BLaER1 (cell line): ENCODE measurements around the gene PCAT7.
"Not testable (repeated sequence)": the region's sequence is repeated elsewhere in the genome, so short reads cannot be mapped to it uniquely, and the experiment has no call there.

Experiments
- H3K27ac ChIP-seq: shearing (Covaris generic); formaldehyde crosslinking; 2 replicates; pipeline ENCODE4 v1.8.1; 2022
- H3K27me3 ChIP-seq: shearing (Covaris generic); formaldehyde crosslinking; 2 replicates; pipeline ENCODE4 v1.8.1; 2022
- H3K36me3 ChIP-seq: shearing (Covaris generic); formaldehyde crosslinking; 2 replicates; pipeline ENCODE4 v1.8.1; 2022
- H3K4me1 ChIP-seq: shearing (Covaris generic); formaldehyde crosslinking; 2 replicates; pipeline ENCODE4 v1.8.1; 2022
- H3K4me2 ChIP-seq: shearing (Covaris generic); formaldehyde crosslinking; 2 replicates; pipeline ENCODE4 v1.8.1; 2022
- H3K4me3 ChIP-seq: shearing (Covaris generic); formaldehyde crosslinking; 2 replicates; pipeline ENCODE4 v1.8.1; 2022
- H3K9ac ChIP-seq: shearing (Covaris generic); formaldehyde crosslinking; 2 replicates; pipeline ENCODE4 v1.8.1; 2022
- H3K9me3 ChIP-seq: shearing (Covaris generic); formaldehyde crosslinking; 2 replicates; pipeline ENCODE4 v1.8.1; 2022
- H4K20me1 ChIP-seq: shearing (Covaris generic); formaldehyde crosslinking; 2 replicates; pipeline ENCODE4 v1.8.1; 2022
- Cebpa-rat ChIP-seq: shearing (Covaris generic); IDR thresholded peaks from 2 replicates; pipeline ENCODE4 v1.8.1; 2022

The PCAT7 gene

GRCh38 chr9:94560237-94560636, 5.4 kb downstream of the PCAT7 start:
- no peak for TF ChIP-seq Cebpa-rat

GRCh38 chr9:94563548-94563947, 8.7 kb downstream of the PCAT7 start:
- no peak overlapping the region for H3K27ac ChIP-seq
- no peak overlapping the region for H3K4me3 ChIP-seq
- no peaks in the 10 kb centered on the region for H3K9me3 ChIP-seq
- no peaks in the 10 kb centered on the region for H3K36me3 ChIP-seq
- H3K4me2 ChIP-seq, result no peak overlapping the region
- no peak for TF ChIP-seq Cebpa-rat
- no peaks in the 10 kb centered on the region for H4K20me1 ChIP-seq
- no peaks in the 10 kb centered on the region for H3K4me1 ChIP-seq
- no peaks in the 10 kb centered on the region for H3K27me3 ChIP-seq
- no peak overlapping the region for H3K9ac ChIP-seq

More at GRCh38 chr9:94560237-94560636, 5.4 kb downstream of the PCAT7 start:
- no peak overlapping the region for H3K9ac ChIP-seq
- H3K4me1 ChIP-seq, result no peaks in the 10 kb centered on the region
- no peaks in the 10 kb centered on the region for H3K9me3 ChIP-seq
- H3K27ac ChIP-seq, result no peak overlapping the region
- no peak overlapping the region for H3K4me2 ChIP-seq
- H3K36me3 ChIP-seq, result no peaks in the 10 kb centered on the region
- no peaks in the 10 kb centered on the region for H3K27me3 ChIP-seq
- H4K20me1 ChIP-seq, result no peaks in the 10 kb centered on the region
- no peak overlapping the region for H3K4me3 ChIP-seq

GRCh38 chr9:94564279-94564678, 9.4 kb downstream of the PCAT7 start:
- H3K4me3 ChIP-seq, H4K20me1 ChIP-seq, H3K9ac ChIP-seq, H3K9me3 ChIP-seq, H3K27me3 ChIP-seq, H3K4me2 ChIP-seq, H3K4me1 ChIP-seq, H3K27ac ChIP-seq, H3K36me3 ChIP-seq: not testable (repeated sequence)

GRCh38 chr9:94566550-94566949, 11.7 kb downstream of the PCAT7 start:
- Histone ChIP-seq H3K9ac (no peak overlapping the region), H3K4me1 (no peaks in the 10 kb centered on the region), H4K20me1 (no peaks in the 10 kb centered on the region), H3K27me3 (no peaks in the 10 kb centered on the region), H3K36me3 (no peaks in the 10 kb centered on the region), H3K27ac (no peak overlapping the region), H3K4me2 (no peak overlapping the region), H3K4me3 (no peak overlapping the region), H3K9me3 (no peaks in the 10 kb centered on the region)
- no peak for TF ChIP-seq Cebpa-rat

- H3K36me3 ChIP-seq, result no peaks in the 10 kb centered on the region
- no peaks in the 10 kb centered on the region for H3K9me3 ChIP-seq
- no peaks in the 10 kb centered on the region for H4K20me1 ChIP-seq
- no peak overlapping the region for H3K9ac ChIP-seq
- no peak overlapping the region for H3K27ac ChIP-seq
- no peak overlapping the region for H3K4me3 ChIP-seq
- no peaks in the 10 kb centered on the region for H3K27me3 ChIP-seq
- H3K4me2 ChIP-seq, result no peak overlapping the region
- H3K4me1 ChIP-seq, result no peaks in the 10 kb centered on the region
- TF ChIP-seq Cebpa-rat, result no peak
Measured at GRCh38 chr9:94567271-94567670, 12.4 kb downstream of the PCAT7 start.

- Histone ChIP-seq H3K27ac (no peak overlapping the region), H3K4me2 (no peak overlapping the region), H3K9ac (no peak overlapping the region), H3K4me3 (no peak overlapping the region), H4K20me1 (no peaks in the 10 kb centered on the region), H3K27me3 (no peaks in the 10 kb centered on the region), H3K36me3 (no peaks in the 10 kb centered on the region), H3K9me3 (no peaks in the 10 kb centered on the region), H3K4me1 (no peaks in the 10 kb centered on the region)
- no peak for TF ChIP-seq Cebpa-rat
Measured at GRCh38 chr9:94568250-94568889, 13.5 kb downstream of the PCAT7 start.

- TF ChIP-seq Cebpa-rat, result no peak
- Histone ChIP-seq H3K9ac (no peak overlapping the region), H3K4me3 (no peak overlapping the region), H4K20me1 (no peaks in the 10 kb centered on the region), H3K27me3 (no peaks in the 10 kb centered on the region), H3K36me3 (no peaks in the 10 kb centered on the region), H3K27ac (no peak overlapping the region), H3K4me2 (no peak overlapping the region), H3K9me3 (no peaks in the 10 kb centered on the region), H3K4me1 (no peaks in the 10 kb centered on the region)
Measured at GRCh38 chr9:94568972-94569712, 14.3 kb downstream of the PCAT7 start.

GRCh38 chr9:94576131-94576530, 21.2 kb downstream of the PCAT7 start:
- TF ChIP-seq Cebpa-rat, result no peak
- H4K20me1 ChIP-seq, result no peaks in the 10 kb centered on the region
- H3K9ac ChIP-seq, result no peak overlapping the region
- H3K27ac ChIP-seq, result no peak overlapping the region
- peaks cover 14% of the 10 kb centered on the region for H3K4me1 ChIP-seq
- H3K9me3 ChIP-seq, result no peaks in the 10 kb centered on the region
- H3K4me3 ChIP-seq, result no peak overlapping the region
- no peaks in the 10 kb centered on the region for H3K27me3 ChIP-seq
- no peaks in the 10 kb centered on the region for H3K36me3 ChIP-seq
- peak overlapping the region; percentile 46 for H3K4me2 ChIP-seq

- Histone ChIP-seq H3K27me3 (no peaks in the 10 kb centered on the region), H4K20me1 (no peaks in the 10 kb centered on the region), H3K4me3 (no peak overlapping the region), H3K27ac (no peak overlapping the region), H3K9me3 (no peaks in the 10 kb centered on the region), H3K36me3 (no peaks in the 10 kb centered on the region), H3K9ac (no peak overlapping the region), H3K4me1 (peaks cover 14% of the 10 kb centered on the region), H3K4me2 (no peak overlapping the region)
- no peak for TF ChIP-seq Cebpa-rat
Measured at GRCh38 chr9:94577036-94577435, 22.2 kb downstream of the PCAT7 start.

- Histone ChIP-seq H3K36me3 (no peaks in the 10 kb centered on the region), H3K27ac (no peak overlapping the region), H3K9ac (no peak overlapping the region), H4K20me1 (no peaks in the 10 kb centered on the region), H3K4me2 (no peak overlapping the region), H3K9me3 (no peaks in the 10 kb centered on the region), H3K4me1 (peaks cover 14% of the 10 kb centered on the region), H3K27me3 (no peaks in the 10 kb centered on the region), H3K4me3 (no peak overlapping the region)
- no peak for TF ChIP-seq Cebpa-rat
Measured at GRCh38 chr9:94577571-94577970, 22.7 kb downstream of the PCAT7 start.

GRCh38 chr9:94581728-94582127, 26.8 kb downstream of the PCAT7 start:
- no peaks in the 10 kb centered on the region for H3K9me3 ChIP-seq
- no peak overlapping the region for H3K4me3 ChIP-seq
- H3K4me1 ChIP-seq, result peaks cover 18% of the 10 kb centered on the region
- no peaks in the 10 kb centered on the region for H3K27me3 ChIP-seq
- no peak overlapping the region for H3K9ac ChIP-seq
- no peak overlapping the region for H3K4me2 ChIP-seq
- H4K20me1 ChIP-seq, result no peaks in the 10 kb centered on the region
- no peak overlapping the region for H3K27ac ChIP-seq
- TF ChIP-seq Cebpa-rat, result no peak
- H3K36me3 ChIP-seq, result no peaks in the 10 kb centered on the region
